Stimulated activated CD4-positive, alpha-beta T cell treated with anti-CD3 and anti-CD28 coated beads, Interleukin-4, amount 100 ng/mL, for 4 hours (primary cell): ENCODE results near the gene DYNLT1.
"Not testable (repeated sequence)": the region's sequence is repeated elsewhere in the genome, so short reads cannot be mapped to it uniquely, and the experiment has no call there.

ENCODE experiments used
- DNase-seq, 2 experiments: peaks; one replicate each; pipeline ENCODE4 v3.0.0-alpha.2; 2020

Gene DYNLT1

GRCh38 chr6:158639056-158639455 is 5.5 kb downstream of the DYNLT1 start:
- no peak for DNase-seq

GRCh38 chr6:158638324-158638854 is 6.2 kb downstream of the DYNLT1 start:
- DNase-seq, result no peak

GRCh38 chr6:158636778-158637177 is 7.8 kb downstream of the DYNLT1 start:
- DNase-seq, result no peak

- no peak for DNase-seq
Measured at GRCh38 chr6:158635427-158636073, 9.0 kb downstream of the DYNLT1 start.

- no peak for DNase-seq
Measured at GRCh38 chr6:158634695-158635426, 9.7 kb downstream of the DYNLT1 start.

- no peak for DNase-seq
Measured at GRCh38 chr6:158633127-158633526, 11.4 kb downstream of the DYNLT1 start.

- not testable (repeated sequence) for DNase-seq
Measured at GRCh38 chr6:158632538-158633119, 11.9 kb downstream of the DYNLT1 start.

- DNase-seq, result no peak
Measured at GRCh38 chr6:158631678-158632537, 12.6 kb downstream of the DYNLT1 start.

- DNase-seq, result no peak
Measured at GRCh38 chr6:158630938-158631616, 13.5 kb downstream of the DYNLT1 start.

- DNase-seq, result no peak
Measured at GRCh38 chr6:158629367-158630221, 14.9 kb downstream of the DYNLT1 start.

- DNase-seq, result no peak
Measured at GRCh38 chr6:158628542-158628941, 16.0 kb downstream of the DYNLT1 start.

GRCh38 chr6:158627940-158628211 is 16.7 kb downstream of the DYNLT1 start:
- DNase-seq, result no peak

- no peak for DNase-seq
Measured at GRCh38 chr6:158627168-158627939, 17.2 kb downstream of the DYNLT1 start.

GRCh38 chr6:158626360-158627167 is 18.0 kb downstream of the DYNLT1 start:
- DNase-seq, result no peak

GRCh38 chr6:158625881-158626305 is 18.6 kb downstream of the DYNLT1 start:
- no peak for DNase-seq

- DNase-seq, result no peak
Measured at GRCh38 chr6:158624684-158625682, 19.6 kb downstream of the DYNLT1 start.

GRCh38 chr6:158622545-158623190 is 21.9 kb downstream of the DYNLT1 start:
- DNase-seq, result no peak
